T-helper 1 cell treated with Interleukin-12 subunit alpha and Interleukin-12 subunit beta and Interleukin-4 antibody, amounts not matched to agents 30 μg/mL and 1 μg/mL, for 36 hours (primary cell): Measurements from ENCODE around the gene SETBP1.
A peak's percentile ranks its signal among the peaks of the same experiment; 100 is the strongest.

Source experiments
- H3K27ac Mint-ChIP-seq: one replicate; pipeline ENCODE4 v1.8.0; 2021; ENCODE audit warnings: mild to moderate bottlenecking, mixed read lengths
- H3K27me3 Mint-ChIP-seq: one replicate; pipeline ENCODE4 v1.8.0; 2021; ENCODE audit warnings: low read depth, mixed read lengths
- H3K36me3 Mint-ChIP-seq: one replicate; pipeline ENCODE4 v1.8.0; 2021; ENCODE audit warnings: low read depth, mixed read lengths
- H3K4me1 Mint-ChIP-seq: one replicate; pipeline ENCODE4 v1.8.0; 2021; ENCODE audit warnings: low read depth, mixed read lengths
- H3K4me3 Mint-ChIP-seq: one replicate; pipeline ENCODE4 v1.8.0; 2021; ENCODE audit warnings: mild to moderate bottlenecking, moderate library complexity, mixed read lengths
- H3K9me3 Mint-ChIP-seq: one replicate; pipeline ENCODE4 v1.8.0; 2021; ENCODE audit warnings: mixed read lengths

Gene SETBP1

DNA sequence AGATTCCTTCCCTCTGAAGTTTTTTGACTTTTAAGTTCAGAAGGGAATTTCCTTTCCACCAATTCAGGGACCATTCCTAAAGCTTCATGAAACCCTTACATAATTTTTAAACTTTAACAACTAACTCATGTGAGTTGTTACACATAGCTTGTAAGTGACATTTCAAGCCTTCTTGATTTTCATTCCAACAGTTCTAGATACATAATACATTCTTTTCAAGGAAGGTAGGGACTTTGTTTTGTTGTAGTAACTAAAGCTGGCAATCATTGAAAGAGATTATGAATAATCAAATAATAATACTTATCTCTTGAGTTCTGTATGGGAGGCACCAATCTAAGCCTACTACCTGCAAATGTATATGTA is 45.4 kb downstream of the SETBP1 start:
- Mint-ChIP-seq H3K9me3 (no peaks in the 10 kb centered on the region), H3K4me3 (peak overlapping the region; percentile 53), H3K4me1 (peaks cover 89% of the 10 kb centered on the region), H3K27me3 (no peaks in the 10 kb centered on the region), H3K27ac (peak overlapping the region; percentile 74), H3K36me3 (peaks cover 19% of the 10 kb centered on the region)

DNA sequence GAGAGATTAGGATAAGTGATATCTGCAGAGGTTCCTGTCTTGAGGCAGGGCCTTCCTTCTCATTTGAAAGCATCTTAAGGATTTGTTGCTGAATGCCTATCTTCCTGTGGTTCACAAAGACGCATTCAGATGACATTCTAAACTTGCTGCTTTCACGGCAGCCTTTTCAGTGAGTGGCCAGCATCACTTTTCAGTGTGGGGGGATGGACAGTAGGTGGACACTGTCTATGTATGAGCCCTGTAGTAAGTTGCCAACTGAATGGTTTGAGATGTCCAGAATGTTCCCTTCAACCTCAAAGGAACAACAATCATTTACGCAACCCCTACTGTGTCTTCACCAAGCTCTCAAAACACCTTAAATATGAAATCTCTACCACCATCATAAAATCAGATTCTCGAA is 46.6 kb downstream of the SETBP1 start:
- Mint-ChIP-seq H3K9me3 (no peaks in the 10 kb centered on the region), H3K27me3 (no peaks in the 10 kb centered on the region), H3K4me3 (peak overlapping the region; percentile 2), H3K27ac (peak overlapping the region; percentile 23), H3K36me3 (peaks cover 21% of the 10 kb centered on the region), H3K4me1 (peaks cover 94% of the 10 kb centered on the region)

DNA sequence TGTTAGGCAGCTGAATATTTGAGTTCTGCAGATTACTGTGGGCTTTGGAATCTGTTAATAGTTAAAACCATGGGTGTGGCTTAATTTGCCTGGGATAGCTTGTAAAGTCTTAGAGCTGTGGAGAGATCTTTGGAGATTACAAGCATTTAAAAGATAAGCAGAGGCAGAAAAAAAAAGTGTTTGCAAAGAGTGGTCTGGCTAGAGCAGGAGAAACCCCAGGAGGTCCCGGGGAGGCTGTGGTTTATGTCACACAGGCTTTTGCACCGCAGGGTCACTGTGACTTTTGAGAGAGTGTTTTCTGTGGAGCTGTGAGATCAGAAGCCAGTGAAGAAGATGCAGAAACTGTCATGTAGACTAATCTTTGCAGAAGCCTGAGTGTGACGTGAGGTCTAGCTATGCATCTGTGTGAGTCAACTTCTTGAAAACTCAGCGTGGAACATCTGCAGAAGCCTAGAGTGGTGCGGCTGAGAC is 49.0 kb downstream of the SETBP1 start:
- H3K27me3 Mint-ChIP-seq = peaks cover 6% of the 10 kb centered on the region
- no peaks in the 10 kb centered on the region for H3K9me3 Mint-ChIP-seq
- H3K4me3 Mint-ChIP-seq = no peak overlapping the region
- H3K4me1 Mint-ChIP-seq = peaks cover 95% of the 10 kb centered on the region
- H3K27ac Mint-ChIP-seq = peak overlapping the region; percentile 53
- peaks cover 19% of the 10 kb centered on the region for H3K36me3 Mint-ChIP-seq

DNA sequence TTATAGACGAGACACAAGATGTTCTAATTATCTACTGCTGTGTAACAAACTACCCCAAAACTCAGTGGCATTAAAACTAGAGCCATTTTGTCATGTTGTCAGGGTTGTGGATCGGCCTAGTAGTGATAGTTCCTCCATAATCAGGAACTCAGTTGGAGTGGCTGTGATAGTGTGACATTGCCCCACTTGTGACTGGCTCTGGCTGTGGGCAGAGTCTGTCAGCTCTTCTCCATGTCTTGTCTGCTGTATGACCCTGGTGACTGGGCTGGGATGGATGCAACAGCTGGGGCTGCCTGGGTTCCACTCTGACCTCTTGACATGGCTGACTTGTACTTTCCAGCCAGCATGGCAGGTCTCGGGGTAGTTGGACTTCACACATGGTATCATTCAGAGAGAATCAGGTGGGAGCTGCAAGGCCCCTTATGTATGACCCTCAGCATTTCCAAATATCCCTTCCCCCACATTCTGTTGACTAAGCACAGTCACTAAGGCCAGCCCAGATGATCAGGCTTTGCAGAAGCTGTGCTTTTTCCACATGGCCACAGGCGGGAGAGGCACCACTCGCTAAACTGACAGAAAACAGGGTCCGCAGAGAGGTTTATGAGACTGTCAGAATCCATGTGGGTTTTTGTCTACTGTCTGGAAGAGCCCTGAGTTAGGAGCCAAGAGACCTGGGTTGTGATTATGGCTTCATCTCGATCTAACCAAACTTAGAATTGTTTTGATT is 50.3 kb downstream of the SETBP1 start:
- peaks cover 90% of the 10 kb centered on the region for H3K4me1 Mint-ChIP-seq
- peaks cover 8% of the 10 kb centered on the region for H3K27me3 Mint-ChIP-seq
- H3K36me3 Mint-ChIP-seq = peaks cover 24% of the 10 kb centered on the region
- H3K9me3 Mint-ChIP-seq = no peaks in the 10 kb centered on the region
- H3K27ac Mint-ChIP-seq = peak overlapping the region; percentile 53
- H3K4me3 Mint-ChIP-seq = no peak overlapping the region

DNA sequence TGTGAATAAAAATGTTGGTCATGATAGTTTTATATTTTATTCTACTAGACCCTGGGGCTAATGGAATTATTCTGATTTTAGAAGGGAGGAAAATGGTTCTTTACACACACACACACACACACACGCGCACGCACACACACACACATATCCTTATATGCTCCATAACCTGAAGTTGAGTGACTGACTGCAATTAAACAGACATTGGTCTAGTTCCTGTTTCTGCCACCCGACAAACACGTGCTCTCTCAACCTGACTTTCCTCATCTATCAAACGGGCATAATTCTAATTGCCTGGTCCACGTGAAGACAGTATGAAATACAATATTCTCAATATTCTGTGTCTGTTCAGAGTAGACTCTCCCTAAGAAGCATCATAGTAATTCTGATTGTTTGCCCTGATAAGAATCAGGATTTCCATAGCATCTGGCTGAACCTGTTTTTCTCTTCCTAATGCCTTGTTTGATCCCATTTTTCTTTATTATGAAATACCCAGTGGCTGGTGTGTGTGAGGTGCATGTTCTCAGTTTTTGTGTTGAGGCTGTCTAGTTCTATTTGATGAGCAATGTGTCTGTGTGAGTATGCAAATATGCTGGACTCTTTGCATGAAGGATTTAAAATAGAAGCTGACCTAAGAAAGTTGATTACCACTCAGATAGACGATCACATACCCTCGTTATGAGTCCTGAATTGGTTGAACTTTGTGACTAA is 51.0 kb downstream of the SETBP1 start:
- H3K4me1 Mint-ChIP-seq = peaks cover 86% of the 10 kb centered on the region

DNA sequence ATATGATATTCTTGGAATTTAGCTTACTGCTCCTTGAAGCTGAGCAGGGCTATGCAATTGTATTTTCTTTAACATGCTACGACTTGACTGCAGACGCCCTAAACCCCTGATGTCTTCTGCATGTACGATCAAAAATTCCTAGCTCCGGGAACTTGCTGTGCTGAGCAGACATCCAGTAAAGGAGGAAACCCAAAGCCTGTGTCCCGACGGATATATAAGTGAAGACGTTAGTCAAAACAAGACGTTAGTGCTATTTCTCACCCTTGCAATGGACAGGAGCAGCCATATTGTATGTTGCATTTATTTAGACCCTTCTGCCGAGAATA is 51.5 kb downstream of the SETBP1 start:
- Mint-ChIP-seq H3K4me3 (peak overlapping the region; percentile 2), H3K4me1 (peaks cover 81% of the 10 kb centered on the region)

More for the DNA sequence above, 51.0 kb downstream of the SETBP1 start:
- Mint-ChIP-seq H3K4me3 (no peak overlapping the region), H3K36me3 (peaks cover 24% of the 10 kb centered on the region), H3K27ac (no peak overlapping the region), H3K27me3 (peaks cover 8% of the 10 kb centered on the region), H3K9me3 (no peaks in the 10 kb centered on the region)

DNA sequence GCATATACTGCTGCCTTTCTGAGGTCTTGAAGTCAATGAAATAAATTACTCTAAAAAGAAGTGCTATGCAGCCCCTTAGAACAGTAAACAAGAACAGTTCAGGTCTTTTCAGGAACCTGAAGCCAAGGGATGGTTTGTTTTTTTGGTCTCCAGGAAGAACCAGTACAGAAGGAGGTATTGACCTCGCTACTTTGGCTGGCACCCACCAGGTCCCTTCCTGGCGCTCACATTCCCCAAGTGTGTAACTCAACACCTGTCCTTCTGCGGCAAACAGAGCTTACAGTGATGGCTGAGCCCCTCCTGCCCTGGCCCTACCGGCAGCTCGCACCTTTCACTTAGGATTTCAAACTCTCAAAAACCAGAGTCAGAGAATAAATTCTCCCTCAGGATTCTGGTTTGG is 51.9 kb downstream of the SETBP1 start:
- Mint-ChIP-seq H3K4me3 (peak overlapping the region; percentile 2), H3K9me3 (no peaks in the 10 kb centered on the region), H3K4me1 (peaks cover 78% of the 10 kb centered on the region), H3K27ac (no peak overlapping the region), H3K36me3 (peaks cover 31% of the 10 kb centered on the region), H3K27me3 (peaks cover 8% of the 10 kb centered on the region)

More for the DNA sequence above, 51.5 kb downstream of the SETBP1 start:
- no peak overlapping the region for H3K27ac Mint-ChIP-seq
- H3K27me3 Mint-ChIP-seq = peaks cover 8% of the 10 kb centered on the region
- H3K9me3 Mint-ChIP-seq = no peaks in the 10 kb centered on the region
- H3K36me3 Mint-ChIP-seq = peaks cover 29% of the 10 kb centered on the region

DNA sequence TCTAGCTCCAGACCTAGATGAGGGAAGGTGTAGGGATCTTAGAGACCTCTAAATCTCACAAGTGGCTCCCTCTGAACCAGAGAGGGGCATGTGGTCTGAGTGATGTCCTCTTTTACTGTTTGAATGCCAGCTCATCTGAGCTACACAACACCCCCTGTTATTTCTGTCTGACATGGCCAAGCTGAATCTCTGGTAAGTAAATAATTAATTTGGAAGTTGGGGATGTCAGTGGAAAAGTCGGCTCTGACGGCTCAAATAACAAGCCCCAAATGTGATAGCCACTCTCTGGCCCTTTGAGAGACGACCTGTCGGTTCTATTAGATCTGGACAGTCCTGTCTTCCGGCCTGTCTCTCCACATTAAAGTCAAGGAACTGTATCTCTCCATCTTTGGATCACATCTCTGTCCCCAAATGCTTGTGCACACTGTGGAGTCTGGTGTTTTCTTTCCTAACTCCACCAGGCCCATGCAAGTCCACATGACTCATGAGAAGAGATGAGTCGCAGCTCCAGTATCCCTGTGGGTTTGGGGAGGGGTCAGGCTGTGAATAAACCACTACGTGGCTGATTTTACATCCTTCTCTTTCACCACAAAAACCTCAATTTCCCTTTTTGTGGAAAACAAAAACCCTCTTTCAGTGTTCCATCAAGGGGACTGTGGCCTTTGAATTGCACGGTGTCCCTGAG is 52.5 kb downstream of the SETBP1 start:
- Mint-ChIP-seq H3K27ac (peak overlapping the region; percentile 56), H3K9me3 (no peaks in the 10 kb centered on the region), H3K27me3 (peaks cover 12% of the 10 kb centered on the region), H3K36me3 (peaks cover 35% of the 10 kb centered on the region), H3K4me3 (peak overlapping the region; percentile 42), H3K4me1 (peaks cover 72% of the 10 kb centered on the region)

DNA sequence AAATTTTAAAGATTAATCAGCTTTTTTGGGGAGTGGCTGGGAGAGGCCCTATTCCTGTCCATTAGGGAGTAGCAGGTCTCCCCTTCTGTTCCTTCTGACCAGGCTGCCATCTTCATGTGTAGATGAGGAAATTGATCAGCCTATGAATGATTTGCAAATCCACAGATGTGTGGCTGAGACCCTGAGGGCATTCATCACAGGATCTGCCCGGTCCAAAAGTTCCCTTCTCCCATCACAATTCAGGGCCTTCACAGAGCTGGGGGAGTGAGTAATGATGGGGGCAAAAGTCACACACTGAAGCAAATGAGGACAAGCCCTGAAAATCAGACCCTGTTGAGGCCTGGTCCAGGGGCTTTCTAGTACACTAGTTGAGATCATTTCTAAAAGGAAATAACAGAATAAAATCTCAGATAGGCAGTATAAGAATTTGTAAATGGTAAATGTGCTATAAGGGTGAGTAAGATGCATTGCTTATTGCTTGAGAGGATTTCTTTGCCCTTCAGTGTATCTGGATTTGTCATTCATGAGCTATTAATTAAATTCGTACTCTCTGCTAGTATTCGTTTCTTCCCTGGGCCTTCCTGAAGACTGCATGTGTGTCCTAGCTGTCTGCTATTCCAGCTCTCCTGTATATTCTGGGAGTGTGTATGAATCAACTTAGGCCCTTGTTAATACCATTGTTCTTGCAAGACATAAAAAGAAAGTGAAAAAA is 53.2 kb downstream of the SETBP1 start:
- Mint-ChIP-seq H3K4me3 (no peak overlapping the region), H3K36me3 (peaks cover 35% of the 10 kb centered on the region), H3K27ac (no peak overlapping the region), H3K27me3 (peaks cover 13% of the 10 kb centered on the region), H3K4me1 (peaks cover 66% of the 10 kb centered on the region), H3K9me3 (no peaks in the 10 kb centered on the region)

DNA sequence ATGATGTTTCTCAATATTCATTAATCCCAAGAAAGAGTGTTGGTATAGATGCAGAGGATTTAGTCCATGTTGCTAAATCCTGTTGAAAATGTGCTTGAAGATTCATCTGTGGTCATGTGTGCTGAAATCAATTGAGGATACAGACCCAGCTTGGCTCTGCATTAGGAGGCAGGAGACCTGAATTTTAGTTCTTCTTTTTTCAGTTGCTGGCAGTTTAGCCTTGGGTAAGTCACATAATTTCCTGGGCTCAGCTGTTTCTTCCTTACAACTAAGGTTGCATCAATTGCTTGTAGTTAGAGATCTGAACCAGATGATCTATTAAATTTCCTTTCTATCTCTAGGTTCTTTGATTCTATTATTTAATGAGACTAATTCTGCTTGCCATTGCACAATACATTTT is 54.4 kb downstream of the SETBP1 start:
- Mint-ChIP-seq H3K27me3 (peaks cover 20% of the 10 kb centered on the region), H3K36me3 (peaks cover 39% of the 10 kb centered on the region), H3K4me3 (no peak overlapping the region), H3K4me1 (peaks cover 54% of the 10 kb centered on the region), H3K27ac (no peak overlapping the region), H3K9me3 (no peaks in the 10 kb centered on the region)

DNA sequence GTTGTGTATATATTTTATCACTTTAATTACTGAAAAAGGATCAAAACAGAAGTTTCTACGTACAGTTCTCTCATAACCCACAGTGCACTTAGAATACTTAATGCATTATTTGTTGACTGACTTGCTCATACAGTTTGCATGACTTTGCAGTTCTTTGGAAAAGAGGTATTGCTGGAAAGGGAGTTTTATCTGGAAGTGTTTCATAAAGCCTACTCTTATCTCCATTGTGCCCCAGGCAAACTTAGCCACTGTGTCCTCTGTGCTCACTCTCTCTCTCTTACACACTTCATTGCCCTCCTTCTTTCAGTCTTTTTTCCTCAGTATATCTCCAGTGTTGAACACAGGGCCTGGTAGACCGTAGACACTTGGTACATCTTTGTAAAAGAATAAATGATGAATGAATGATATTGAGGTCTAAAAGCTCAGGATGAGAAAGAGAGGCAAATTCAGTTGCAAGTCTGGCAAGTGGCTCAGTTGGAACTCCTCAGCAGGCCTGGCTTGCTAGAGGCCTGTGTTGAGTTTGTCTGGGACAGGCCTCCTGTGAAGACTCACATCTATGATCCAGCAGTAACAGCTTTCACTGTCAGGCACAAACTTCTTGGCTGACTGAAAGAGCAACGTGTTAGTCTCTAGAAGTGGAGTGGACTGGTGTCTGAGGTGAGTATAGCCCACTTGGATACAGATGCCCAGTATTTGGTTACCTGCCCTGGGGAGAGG is 56.1 kb downstream of the SETBP1 start:
- H3K9me3 Mint-ChIP-seq = no peaks in the 10 kb centered on the region
- H3K27ac Mint-ChIP-seq = no peak overlapping the region
- H3K4me1 Mint-ChIP-seq = peaks cover 36% of the 10 kb centered on the region

DNA sequence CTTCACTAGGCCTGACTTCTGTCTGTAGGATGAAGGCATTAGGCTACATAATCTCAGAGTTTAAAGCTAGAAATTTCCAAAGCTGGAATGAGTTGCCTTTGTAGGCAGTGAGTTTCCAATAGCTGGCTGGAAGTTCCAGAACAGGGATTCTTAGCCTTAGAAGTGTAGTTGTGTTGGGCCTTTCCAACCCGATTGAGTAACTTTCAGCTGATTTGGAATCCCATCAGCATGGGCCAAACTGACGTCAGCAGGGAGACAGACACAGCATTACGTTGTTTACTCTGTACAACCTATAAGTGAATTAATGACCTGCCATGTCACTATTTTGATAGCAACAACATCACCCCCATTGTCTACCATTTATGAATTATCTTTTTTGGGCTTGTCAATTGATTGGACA is 56.9 kb downstream of the SETBP1 start:
- Mint-ChIP-seq H3K4me1 (peaks cover 28% of the 10 kb centered on the region), H3K9me3 (no peaks in the 10 kb centered on the region), H3K36me3 (peaks cover 32% of the 10 kb centered on the region), H3K27ac (no peak overlapping the region), H3K27me3 (peaks cover 42% of the 10 kb centered on the region), H3K4me3 (no peak overlapping the region)

More for the DNA sequence above, 56.1 kb downstream of the SETBP1 start:
- Mint-ChIP-seq H3K27me3 (peaks cover 34% of the 10 kb centered on the region), H3K4me3 (no peak overlapping the region), H3K36me3 (peaks cover 33% of the 10 kb centered on the region)

DNA sequence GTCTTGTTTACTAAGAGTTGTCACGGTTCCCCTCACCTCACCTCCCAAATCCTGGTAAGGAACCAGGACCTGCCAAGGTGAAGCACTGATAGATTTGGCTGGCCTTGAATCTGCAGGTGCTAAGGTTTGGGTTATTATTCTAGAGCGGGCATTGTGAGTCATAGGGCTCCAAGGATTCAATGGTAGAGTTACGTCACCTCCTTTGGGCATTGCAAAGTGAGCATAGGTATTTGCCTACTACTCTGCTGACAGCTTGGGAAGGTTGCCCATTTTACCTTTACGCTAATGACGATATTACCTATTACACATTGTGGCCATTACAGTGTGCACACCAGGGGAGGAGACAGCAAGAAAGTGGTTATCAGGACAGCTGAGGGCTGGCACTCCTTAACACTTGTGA is 59.3 kb downstream of the SETBP1 start:
- no peaks in the 10 kb centered on the region for H3K9me3 Mint-ChIP-seq
- peaks cover 45% of the 10 kb centered on the region for H3K27me3 Mint-ChIP-seq

DNA sequence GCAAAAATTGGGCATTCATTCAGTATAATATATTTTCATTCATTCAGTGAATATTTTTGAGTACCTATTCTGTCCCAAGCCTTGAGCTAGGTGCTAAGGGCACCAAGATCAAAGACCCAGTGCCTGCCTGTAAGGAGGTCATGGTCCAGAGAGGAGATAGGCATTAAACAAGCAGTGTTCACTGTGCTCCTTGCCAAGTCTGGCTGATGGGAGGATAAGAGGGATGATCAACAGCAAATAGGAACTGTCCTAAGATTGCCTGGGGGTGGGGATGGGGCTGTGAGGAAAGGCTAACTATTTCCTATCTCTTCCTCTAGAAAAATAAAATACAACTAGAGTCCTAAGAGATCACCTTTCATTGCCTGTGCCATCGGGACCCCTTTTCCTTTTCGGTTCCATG is 60.4 kb downstream of the SETBP1 start:
- H3K36me3 Mint-ChIP-seq = peaks cover 23% of the 10 kb centered on the region
- H3K4me3 Mint-ChIP-seq = no peak overlapping the region
- H3K9me3 Mint-ChIP-seq = no peaks in the 10 kb centered on the region
- peaks cover 53% of the 10 kb centered on the region for H3K27me3 Mint-ChIP-seq
- peaks cover 1% of the 10 kb centered on the region for H3K4me1 Mint-ChIP-seq
- H3K27ac Mint-ChIP-seq = peak overlapping the region; percentile 17

More for the DNA sequence above, 59.3 kb downstream of the SETBP1 start:
- Mint-ChIP-seq H3K4me3 (no peak overlapping the region), H3K4me1 (peaks cover 9% of the 10 kb centered on the region), H3K36me3 (peaks cover 25% of the 10 kb centered on the region), H3K27ac (no peak overlapping the region)
